GM12864 (cell line): ENCODE results near the gene HTT.

Source experiments
- DNase-seq: peaks from one replicate; pipeline ENCODE4 v3.0.0-alpha.2; 2011; ENCODE audit warnings: low read depth
- H3K4me3 ChIP-seq: 2 replicates; pipeline ENCODE4 v1.5.1; 2011; ENCODE audit warnings: mild to moderate bottlenecking, low read depth, low read length, control low read depth
- TF ChIP-seq, protein P1 (sequence below): IDR thresholded peaks from 2 replicates; pipeline ENCODE4 v1.5.1; 2011; ENCODE audit warnings: low read depth, mild to moderate bottlenecking, moderate library complexity, low read length, control low read depth, inconsistent platforms; ENCODE audit errors: missing control alignments

Gene HTT

DNA sequence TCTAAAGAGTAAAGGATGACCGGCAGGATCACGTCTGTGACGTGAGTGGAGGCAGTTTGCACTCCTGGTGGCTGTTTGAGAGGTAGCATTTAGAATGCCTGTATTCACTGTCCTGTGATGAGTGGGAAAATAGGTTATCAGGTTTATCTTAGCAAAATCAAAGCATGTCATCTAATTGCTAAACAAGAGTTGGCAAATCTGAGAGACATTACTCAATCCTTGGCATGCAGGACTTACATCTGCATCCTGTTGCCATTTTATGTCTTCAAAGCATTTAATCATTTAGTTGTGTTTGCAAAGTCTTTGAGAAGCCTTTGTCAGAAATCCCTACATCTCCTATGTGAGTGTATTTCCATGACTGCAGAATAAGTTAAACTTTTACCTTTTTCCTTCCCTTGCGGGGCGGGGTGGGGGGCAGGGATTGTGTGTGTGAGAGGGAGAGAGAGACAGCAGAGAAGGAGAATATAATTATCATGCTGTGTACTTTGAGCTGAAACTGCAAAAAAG lies 133.1 kb downstream of the HTT start:
- no peak for DNase-seq
- H3K4me3 ChIP-seq: no peak overlapping the region
- TF ChIP-seq, protein P1, sequence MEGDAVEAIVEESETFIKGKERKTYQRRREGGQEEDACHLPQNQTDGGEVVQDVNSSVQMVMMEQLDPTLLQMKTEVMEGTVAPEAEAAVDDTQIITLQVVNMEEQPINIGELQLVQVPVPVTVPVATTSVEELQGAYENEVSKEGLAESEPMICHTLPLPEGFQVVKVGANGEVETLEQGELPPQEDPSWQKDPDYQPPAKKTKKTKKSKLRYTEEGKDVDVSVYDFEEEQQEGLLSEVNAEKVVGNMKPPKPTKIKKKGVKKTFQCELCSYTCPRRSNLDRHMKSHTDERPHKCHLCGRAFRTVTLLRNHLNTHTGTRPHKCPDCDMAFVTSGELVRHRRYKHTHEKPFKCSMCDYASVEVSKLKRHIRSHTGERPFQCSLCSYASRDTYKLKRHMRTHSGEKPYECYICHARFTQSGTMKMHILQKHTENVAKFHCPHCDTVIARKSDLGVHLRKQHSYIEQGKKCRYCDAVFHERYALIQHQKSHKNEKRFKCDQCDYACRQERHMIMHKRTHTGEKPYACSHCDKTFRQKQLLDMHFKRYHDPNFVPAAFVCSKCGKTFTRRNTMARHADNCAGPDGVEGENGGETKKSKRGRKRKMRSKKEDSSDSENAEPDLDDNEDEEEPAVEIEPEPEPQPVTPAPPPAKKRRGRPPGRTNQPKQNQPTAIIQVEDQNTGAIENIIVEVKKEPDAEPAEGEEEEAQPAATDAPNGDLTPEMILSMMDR: no peak

GRCh38 chr4:3208826-3209225 lies 134.3 kb downstream of the HTT start:
- H3K4me3 ChIP-seq: no peak overlapping the region
- TF ChIP-seq, protein P1: no peak
- no peak for DNase-seq

DNA sequence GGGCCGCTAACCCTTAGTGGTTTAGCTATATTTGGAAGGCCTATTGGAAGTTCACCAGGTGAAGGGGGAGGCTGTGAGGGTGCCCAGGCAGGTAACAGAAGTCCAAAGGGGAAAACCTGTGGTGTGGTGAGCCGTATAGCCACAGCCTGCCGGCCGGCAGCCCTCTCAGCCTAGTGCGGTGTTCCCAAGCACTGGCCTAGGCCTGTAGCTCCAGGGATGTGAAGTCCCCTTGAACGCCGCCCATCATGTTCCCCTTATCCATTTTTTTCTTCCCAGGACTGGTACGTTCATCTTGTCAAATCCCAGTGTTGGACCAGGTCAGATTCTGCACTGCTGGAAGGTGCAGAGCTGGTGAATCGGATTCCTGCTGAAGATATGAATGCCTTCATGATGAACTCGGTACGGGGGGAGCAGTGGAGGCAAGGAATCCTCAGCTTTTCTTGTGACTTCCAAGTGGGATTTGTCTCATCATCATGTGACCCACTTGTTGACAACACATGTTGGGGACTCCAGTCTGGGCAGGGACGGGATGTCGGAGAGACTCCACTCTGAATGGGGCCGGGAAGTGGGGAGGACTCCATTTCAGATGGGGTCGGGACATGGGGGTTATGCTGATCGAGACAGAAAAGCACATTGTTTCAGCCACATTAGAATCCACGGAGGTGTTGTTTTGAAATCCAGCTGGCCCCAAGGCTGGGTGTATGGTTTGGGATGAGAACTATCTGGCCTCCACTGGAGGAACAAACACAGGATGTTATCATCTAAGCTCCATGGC lies 135.3 kb downstream of the HTT start:
- H3K4me3 ChIP-seq: no peak overlapping the region
- no peak for DNase-seq
- TF ChIP-seq, protein P1: no peak

GRCh38 chr4:3210467-3210866 lies 136.0 kb downstream of the HTT start:
- no peak overlapping the region for H3K4me3 ChIP-seq
- no peak for DNase-seq
- TF ChIP-seq, protein P1: no peak

GRCh38 chr4:3211866-3212265 lies 137.4 kb downstream of the HTT start:
- H3K4me3 ChIP-seq: no peak overlapping the region
- no peak for DNase-seq
- TF ChIP-seq, protein P1: no peak

DNA sequence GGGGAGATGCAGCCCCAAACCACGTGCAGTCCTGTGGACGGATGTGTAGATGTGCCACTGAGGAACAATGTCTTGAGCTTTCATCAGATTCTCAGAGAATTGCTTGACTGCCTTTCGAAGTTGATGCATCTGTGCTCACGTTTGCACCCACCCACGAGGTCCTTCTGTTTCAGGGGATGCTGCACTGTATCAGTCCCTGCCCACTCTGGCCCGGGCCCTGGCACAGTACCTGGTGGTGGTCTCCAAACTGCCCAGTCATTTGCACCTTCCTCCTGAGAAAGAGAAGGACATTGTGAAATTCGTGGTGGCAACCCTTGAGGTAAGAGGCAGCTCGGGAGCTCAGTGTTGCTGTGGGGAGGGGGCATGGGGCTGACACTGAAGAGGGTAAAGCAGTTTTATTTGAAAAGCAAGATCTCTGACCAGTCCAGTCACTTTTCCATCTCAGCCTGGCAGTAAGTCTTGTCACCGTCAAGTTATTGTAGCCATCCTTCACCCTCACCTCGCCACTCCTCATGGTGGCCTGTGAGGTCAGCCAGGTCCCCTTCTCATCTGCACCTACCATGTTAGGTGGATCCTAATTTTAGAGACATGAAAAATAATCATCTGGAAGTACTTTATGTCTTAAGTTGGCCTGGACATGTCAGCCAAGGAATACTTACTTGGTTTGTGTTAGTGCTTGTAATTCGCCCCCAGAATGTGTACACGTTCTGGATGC lies 138.1 kb downstream of the HTT start:
- TF ChIP-seq, protein P1: no peak
- H3K4me3 ChIP-seq: no peak overlapping the region
- no peak for DNase-seq
